Neuron (in vitro differentiated cells): ENCODE data around the gene OR5D16.
"Not testable (repeated sequence)": the region's sequence is repeated elsewhere in the genome, so short reads cannot be mapped to it uniquely, and the experiment has no call there.

Source experiments
- H2AFZ ChIP-seq: one replicate; pipeline ENCODE4 v1.6.1; 2013; ENCODE audit warnings: low read depth, mild to moderate bottlenecking, inconsistent platforms, low read length, moderate library complexity
- H3K27me3 ChIP-seq: one replicate; pipeline ENCODE4 v1.6.1; 2013; ENCODE audit warnings: low read length; ENCODE audit not compliant: insufficient read depth
- H3K36me3 ChIP-seq: one replicate; pipeline ENCODE4 v1.6.1; 2013; ENCODE audit warnings: low read length; ENCODE audit not compliant: insufficient read depth
- H3K4me1 ChIP-seq: one replicate; pipeline ENCODE4 v1.6.1; 2013; ENCODE audit warnings: low read length; ENCODE audit not compliant: insufficient read depth
- H3K4me3 ChIP-seq: 2 replicates; pipeline ENCODE4 v1.5.1; 2013; ENCODE audit warnings: mild to moderate bottlenecking, low read length, moderate library complexity
- H3K9me3 ChIP-seq: one replicate; pipeline ENCODE4 v1.6.1; 2013; ENCODE audit warnings: low read length

The OR5D16 gene

DNA sequence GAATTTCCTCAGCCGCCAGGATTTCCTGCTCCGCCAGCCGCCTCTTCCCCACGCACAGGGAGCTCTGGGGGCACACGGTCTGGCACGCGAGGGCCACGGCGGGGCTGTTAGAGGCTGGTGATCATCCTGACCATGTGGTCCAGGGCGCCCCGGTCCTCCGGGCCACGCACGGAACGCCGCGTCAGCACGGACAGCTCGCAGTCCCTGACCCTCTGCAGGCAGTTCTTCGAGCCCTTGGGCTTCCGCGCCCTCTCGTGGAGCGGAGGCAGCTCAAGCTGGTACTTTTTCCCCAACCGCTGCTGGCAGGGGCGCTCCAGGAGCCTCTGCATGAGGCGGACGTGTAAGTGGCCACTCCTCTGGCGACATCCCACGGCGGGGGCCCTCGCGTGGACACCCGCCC, 34.6 kb downstream of the OR5D16 start:
- not testable (repeated sequence) for H3K36me3 ChIP-seq, H3K4me1 ChIP-seq

DNA sequence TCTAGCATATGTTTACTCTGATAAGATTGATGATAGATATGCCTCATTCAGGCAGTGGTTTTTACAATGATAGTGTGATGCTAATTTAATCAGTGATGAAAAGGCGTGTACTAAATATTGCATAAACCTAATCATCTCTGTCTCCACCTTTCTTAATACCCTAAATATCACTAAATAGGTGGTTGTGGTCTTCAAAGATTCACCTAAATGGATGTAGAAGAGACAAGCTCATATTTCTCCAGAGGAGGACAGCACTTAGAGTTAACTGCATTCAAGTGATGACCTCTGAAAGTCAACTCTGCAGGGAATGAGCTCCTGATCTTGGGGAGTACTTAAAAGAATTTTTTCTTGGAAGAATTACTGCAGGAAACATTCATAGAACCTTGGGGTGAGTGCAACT, 44.4 kb downstream of the OR5D16 start, which contains the start of gene TRIM51:
Gene TRIM51 (plus strand): TSS at position 301 of the 400 bp plus-strand sequence. CDS start 2,132 bp downstream, outside the sequence.
- H3K36me3 ChIP-seq, H3K4me3 ChIP-seq, H3K27me3 ChIP-seq, H3K4me1 ChIP-seq, H3K9me3 ChIP-seq, H2AFZ ChIP-seq: not testable (repeated sequence)

More for the DNA sequence above, 34.6 kb downstream of the OR5D16 start:
- not testable (repeated sequence) for H3K9me3 ChIP-seq, H2AFZ ChIP-seq, H3K4me3 ChIP-seq, H3K27me3 ChIP-seq

DNA sequence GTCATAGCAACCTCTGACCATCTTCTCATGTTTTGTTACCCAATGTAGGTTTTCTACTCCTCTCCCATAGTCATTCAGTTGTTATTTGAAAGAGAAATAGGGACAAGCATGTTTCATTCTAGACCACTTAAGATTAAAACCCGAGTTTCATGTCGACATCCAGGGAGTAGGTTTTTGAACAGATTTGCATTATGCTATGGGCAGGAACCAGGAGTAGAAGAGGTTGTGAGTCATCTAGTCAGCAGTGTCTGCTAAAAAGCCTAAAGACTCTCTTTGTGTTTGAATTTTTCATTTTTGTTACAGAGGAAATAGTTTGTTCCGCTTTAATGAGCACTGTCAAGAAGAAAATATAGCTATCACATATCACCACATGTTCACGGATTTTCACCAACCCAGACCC, 46.4 kb downstream of the OR5D16 start:
- H3K27me3 ChIP-seq, H3K36me3 ChIP-seq, H3K9me3 ChIP-seq, H2AFZ ChIP-seq, H3K4me1 ChIP-seq, H3K4me3 ChIP-seq: not testable (repeated sequence)

DNA sequence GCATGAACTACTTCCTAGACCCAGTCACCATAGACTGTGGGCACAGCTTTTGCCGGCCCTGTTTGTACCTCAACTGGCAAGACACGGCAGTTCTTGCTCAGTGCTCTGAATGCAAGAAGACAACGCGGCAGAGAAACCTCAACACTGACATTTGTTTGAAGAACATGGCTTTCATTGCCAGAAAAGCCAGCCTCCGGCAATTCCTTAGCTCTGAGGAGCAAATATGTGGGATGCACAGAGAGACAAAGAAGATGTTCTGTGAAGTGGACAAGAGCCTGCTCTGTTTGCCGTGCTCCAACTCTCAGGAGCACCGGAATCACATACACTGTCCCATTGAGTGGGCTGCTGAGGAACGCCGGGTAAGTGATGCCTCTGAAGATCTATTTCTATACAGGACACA, 46.9 kb downstream of the OR5D16 start:
- not testable (repeated sequence) for H3K36me3 ChIP-seq, H3K27me3 ChIP-seq, H2AFZ ChIP-seq, H3K9me3 ChIP-seq, H3K4me1 ChIP-seq, H3K4me3 ChIP-seq
